Measurements from ENCODE around the gene MAGEF1.

Gene MAGEF1

GRCh38 chr3:184751204-184752040 lies 39.6 kb upstream of the MAGEF1 start:
- Histone ChIP-seq H3K9ac (ENCODE audit: low read length in 2 of 2) (no peak overlapping the region), H3K36me3 (ENCODE audit: control insufficient read depth in 2 of 2, insufficient read depth in 2 of 2, low read length in 2 of 2) (no peaks in the 10 kb centered on the region), H3K27me3 (ENCODE audit: control insufficient read depth in 1 of 2, insufficient read depth in 2 of 2, low read length in 2 of 2) (peaks cover 3 to 5% of the 10 kb centered on the region in 2 donors), H3K4me3 (ENCODE audit: low read length in 2 of 2) (no peak overlapping the region), H3K27ac (ENCODE audit: low read length) (no peak overlapping the region), H3K9me3 (ENCODE audit: control insufficient read depth in 2 of 2, low read length in 2 of 2) (no peaks in the 10 kb centered on the region), H3K4me1 (ENCODE audit: control insufficient read depth, insufficient read depth, low read length) (peaks cover 11% of the 10 kb centered on the region)

GRCh38 chr3:184750349-184751083 lies 38.7 kb upstream of the MAGEF1 start:
- H3K4me1 ChIP-seq (ENCODE audit: control insufficient read depth, insufficient read depth, low read length): peaks cover 2% of the 10 kb centered on the region
- no peak overlapping the region for H3K4me3 ChIP-seq (ENCODE audit: low read length in 2 of 2)
- no peak overlapping the region for H3K9ac ChIP-seq (ENCODE audit: low read length in 2 of 2)
- H3K36me3 ChIP-seq (ENCODE audit: control insufficient read depth in 2 of 2, insufficient read depth in 2 of 2, low read length in 2 of 2): no peaks in the 10 kb centered on the region
- H3K9me3 ChIP-seq (ENCODE audit: control insufficient read depth in 2 of 2, low read length in 2 of 2): no peaks in the 10 kb centered on the region
- no peak overlapping the region for H3K27ac ChIP-seq (ENCODE audit: low read length)
- peaks cover 3 to 8% of the 10 kb centered on the region in 2 donors for H3K27me3 ChIP-seq (ENCODE audit: control insufficient read depth in 1 of 2, insufficient read depth in 2 of 2, low read length in 2 of 2)

- no peaks in the 10 kb centered on the region for H3K4me1 ChIP-seq (ENCODE audit: control insufficient read depth, insufficient read depth, low read length)
- H3K9ac ChIP-seq (ENCODE audit: low read length in 2 of 2): no peak overlapping the region
- no peak overlapping the region for H3K4me3 ChIP-seq (ENCODE audit: low read length in 2 of 2)
- no peaks in the 10 kb centered on the region for H3K9me3 ChIP-seq (ENCODE audit: control insufficient read depth in 2 of 2, low read length in 2 of 2)
- H3K36me3 ChIP-seq (ENCODE audit: control insufficient read depth in 2 of 2, insufficient read depth in 2 of 2, low read length in 2 of 2): no peaks in the 10 kb centered on the region
- peaks cover 3 to 10% of the 10 kb centered on the region in 2 donors for H3K27me3 ChIP-seq (ENCODE audit: control insufficient read depth in 1 of 2, insufficient read depth in 2 of 2, low read length in 2 of 2)
- H3K27ac ChIP-seq (ENCODE audit: low read length): no peak overlapping the region
These were observed 37.4 kb upstream of the MAGEF1 start for GRCh38 chr3:184749168-184749744.

- Histone ChIP-seq H3K27ac (ENCODE audit: low read length) (no peak overlapping the region), H3K27me3 (ENCODE audit: control insufficient read depth in 1 of 2, insufficient read depth in 2 of 2, low read length in 2 of 2) (peaks cover 3 to 10% of the 10 kb centered on the region in 2 donors), H3K9me3 (ENCODE audit: control insufficient read depth in 2 of 2, low read length in 2 of 2) (no peaks in the 10 kb centered on the region)
These were observed 36.6 kb upstream of the MAGEF1 start for GRCh38 chr3:184748219-184749135.

GRCh38 chr3:184746131-184747120 lies 34.6 kb upstream of the MAGEF1 start:
- peaks cover 3 to 10% of the 10 kb centered on the region in 2 donors for H3K27me3 ChIP-seq (ENCODE audit: control insufficient read depth in 1 of 2, insufficient read depth in 2 of 2, low read length in 2 of 2)

More at GRCh38 chr3:184748219-184749135, 36.6 kb upstream of the MAGEF1 start:
- Histone ChIP-seq H3K4me1 (ENCODE audit: control insufficient read depth, insufficient read depth, low read length) (no peaks in the 10 kb centered on the region), H3K9ac (ENCODE audit: low read length in 2 of 2) (no peak overlapping the region), H3K4me3 (ENCODE audit: low read length in 2 of 2) (no peak overlapping the region), H3K36me3 (ENCODE audit: control insufficient read depth in 2 of 2, insufficient read depth in 2 of 2, low read length in 2 of 2) (no peaks in the 10 kb centered on the region)

GRCh38 chr3:184745526-184745925 lies 33.7 kb upstream of the MAGEF1 start:
- Histone ChIP-seq H3K9ac (ENCODE audit: low read length in 2 of 2) (no peak overlapping the region), H3K27ac (ENCODE audit: low read length) (no peak overlapping the region)

More at GRCh38 chr3:184746131-184747120, 34.6 kb upstream of the MAGEF1 start:
- no peak overlapping the region for H3K4me3 ChIP-seq (ENCODE audit: low read length in 2 of 2)
- no peak overlapping the region for H3K27ac ChIP-seq (ENCODE audit: low read length)
- no peak overlapping the region for H3K9ac ChIP-seq (ENCODE audit: low read length in 2 of 2)
- H3K4me1 ChIP-seq (ENCODE audit: control insufficient read depth, insufficient read depth, low read length): no peaks in the 10 kb centered on the region
- no peaks in the 10 kb centered on the region for H3K36me3 ChIP-seq (ENCODE audit: control insufficient read depth in 2 of 2, insufficient read depth in 2 of 2, low read length in 2 of 2)
- H3K9me3 ChIP-seq (ENCODE audit: control insufficient read depth in 2 of 2, low read length in 2 of 2): no peaks in the 10 kb centered on the region

GRCh38 chr3:184743248-184743647 lies 31.4 kb upstream of the MAGEF1 start:
- no peak overlapping the region for H3K9ac ChIP-seq (ENCODE audit: low read length in 2 of 2)
- no peaks in the 10 kb centered on the region for H3K36me3 ChIP-seq (ENCODE audit: control insufficient read depth in 2 of 2, insufficient read depth in 2 of 2, low read length in 2 of 2)
- H3K4me1 ChIP-seq (ENCODE audit: control insufficient read depth, insufficient read depth, low read length): peaks cover 2% of the 10 kb centered on the region
- no peak overlapping the region for H3K27ac ChIP-seq (ENCODE audit: low read length)
- no peaks in the 10 kb centered on the region for H3K9me3 ChIP-seq (ENCODE audit: control insufficient read depth in 2 of 2, low read length in 2 of 2)
- no peak overlapping the region for H3K4me3 ChIP-seq (ENCODE audit: low read length in 2 of 2)
- peaks cover 0 to 6% of the 10 kb centered on the region in 2 donors for H3K27me3 ChIP-seq (ENCODE audit: control insufficient read depth in 1 of 2, insufficient read depth in 2 of 2, low read length in 2 of 2)

More at GRCh38 chr3:184745526-184745925, 33.7 kb upstream of the MAGEF1 start:
- no peaks in the 10 kb centered on the region for H3K9me3 ChIP-seq (ENCODE audit: control insufficient read depth in 2 of 2, low read length in 2 of 2)
- H3K4me1 ChIP-seq (ENCODE audit: control insufficient read depth, insufficient read depth, low read length): no peaks in the 10 kb centered on the region
- no peak overlapping the region for H3K4me3 ChIP-seq (ENCODE audit: low read length in 2 of 2)
- H3K27me3 ChIP-seq (ENCODE audit: control insufficient read depth in 1 of 2, insufficient read depth in 2 of 2, low read length in 2 of 2): peaks cover 3 to 10% of the 10 kb centered on the region in 2 donors
- H3K36me3 ChIP-seq (ENCODE audit: control insufficient read depth in 2 of 2, insufficient read depth in 2 of 2, low read length in 2 of 2): no peaks in the 10 kb centered on the region

GRCh38 chr3:184742676-184743135 lies 30.8 kb upstream of the MAGEF1 start:
- Histone ChIP-seq H3K27ac (ENCODE audit: low read length) (no peak overlapping the region), H3K9me3 (ENCODE audit: control insufficient read depth in 2 of 2, low read length in 2 of 2) (no peaks in the 10 kb centered on the region), H3K27me3 (ENCODE audit: control insufficient read depth in 1 of 2, insufficient read depth in 2 of 2, low read length in 2 of 2) (peaks cover 0 to 4% of the 10 kb centered on the region in 2 donors), H3K9ac (ENCODE audit: low read length in 2 of 2) (no peak overlapping the region), H3K36me3 (ENCODE audit: control insufficient read depth in 2 of 2, insufficient read depth in 2 of 2, low read length in 2 of 2) (no peaks in the 10 kb centered on the region), H3K4me1 (ENCODE audit: control insufficient read depth, insufficient read depth, low read length) (peaks cover 5% of the 10 kb centered on the region), H3K4me3 (ENCODE audit: low read length in 2 of 2) (no peak overlapping the region)
